GM18508 (cell line): Measurements from ENCODE around the gene PLGRKT.
A peak's percentile ranks its signal among the peaks of the same experiment; 100 is the strongest.
"Not testable (repeated sequence)": the region's sequence is repeated elsewhere in the genome, so short reads cannot be mapped to it uniquely, and the experiment has no call there.

Source experiments
- ATAC-seq: cut with Tn5 transposase; IDR thresholded peaks from one replicate; pipeline ENCODE4 v1.9.1; 2021; ENCODE audit warnings: moderate number of reproducible peaks; ENCODE audit not compliant: insufficient read depth, unreplicated experiment

Gene PLGRKT

DNA sequence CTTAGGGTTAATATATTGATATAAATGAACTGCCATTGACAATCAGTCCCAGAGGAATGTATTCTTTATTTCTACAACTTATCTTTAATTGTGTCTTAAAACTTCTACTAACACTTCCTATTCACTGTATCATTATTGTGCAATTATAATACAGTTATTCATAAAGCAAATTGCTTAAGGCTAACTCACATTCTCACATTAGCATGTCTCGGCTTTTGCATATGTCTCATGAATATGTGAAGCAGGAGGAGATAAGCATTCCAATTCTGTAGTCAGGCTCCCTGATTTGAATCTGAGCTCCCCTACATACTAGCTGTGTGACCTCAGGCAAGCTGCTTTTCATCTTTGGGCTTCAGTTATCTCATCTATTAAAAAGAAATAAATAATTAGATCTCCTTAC lies 45.4 kb downstream of the PLGRKT start:
- ATAC-seq = no peak

DNA sequence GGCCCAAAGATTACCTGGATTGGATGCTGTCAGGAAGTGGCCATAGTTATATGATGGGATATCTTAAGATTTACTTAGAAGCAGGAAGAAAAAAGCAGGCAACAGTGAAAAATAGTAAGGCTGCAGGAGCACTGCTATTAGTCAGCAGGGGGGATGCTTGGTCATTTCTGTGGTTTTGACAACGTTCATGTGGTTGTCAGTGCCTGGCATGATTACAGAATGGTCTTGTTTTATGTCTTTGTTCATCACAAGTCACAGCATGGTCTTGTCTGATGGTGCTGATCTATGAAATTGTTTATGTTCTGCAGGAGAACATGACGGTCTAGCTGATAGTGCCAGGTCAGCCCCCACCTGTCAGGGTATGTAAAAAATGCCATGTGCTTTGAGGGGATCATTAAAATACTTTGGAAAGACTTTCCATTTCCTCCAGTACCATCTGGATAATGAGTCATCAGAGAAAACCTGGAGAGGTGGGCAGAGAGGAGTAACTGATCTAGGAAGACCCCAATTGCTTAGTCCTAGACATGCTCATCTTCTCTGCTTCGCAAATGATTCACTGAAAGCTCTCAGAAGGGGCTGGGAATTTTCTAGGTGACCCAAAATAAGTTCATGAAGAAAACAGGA lies 48.5 kb downstream of the PLGRKT start:
- peak; percentile 83 for ATAC-seq

DNA sequence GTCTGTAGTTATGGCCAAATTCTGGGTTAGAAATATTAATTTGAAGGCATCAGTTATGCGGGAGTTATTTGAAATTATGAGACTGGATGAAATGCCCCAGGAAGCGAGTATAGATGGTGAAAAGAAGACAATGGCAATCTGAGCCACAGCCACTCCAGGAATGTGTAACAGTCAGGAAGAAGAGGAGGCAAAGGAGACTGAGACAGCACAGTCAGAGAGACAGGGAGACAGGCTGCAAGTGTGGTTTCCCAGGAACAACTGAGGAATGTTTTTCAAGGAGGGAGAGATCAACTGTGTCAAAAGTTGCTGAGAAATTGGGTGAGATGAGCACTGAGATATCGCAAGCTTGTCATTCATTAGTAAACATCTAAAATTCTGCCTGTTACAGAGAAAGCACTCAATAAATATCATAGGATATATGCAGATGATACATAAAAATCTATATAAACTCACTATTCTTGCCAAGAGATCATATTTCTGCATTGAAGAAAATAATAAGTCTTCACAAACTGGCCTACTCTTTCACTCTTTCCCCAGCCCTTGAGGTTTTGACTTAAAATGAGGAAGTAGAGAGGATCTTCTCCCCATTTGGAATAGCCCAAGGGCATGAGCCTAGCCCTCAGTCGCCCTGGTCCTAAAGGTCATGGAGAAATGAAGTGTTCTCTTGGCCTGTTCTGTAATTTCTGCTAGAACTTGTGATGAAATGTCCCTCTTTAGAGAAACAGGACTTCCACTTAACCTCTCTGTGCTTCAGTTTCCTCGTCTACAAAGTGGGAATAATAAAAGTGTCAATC lies 49.5 kb downstream of the PLGRKT start:
- no peak for ATAC-seq

DNA sequence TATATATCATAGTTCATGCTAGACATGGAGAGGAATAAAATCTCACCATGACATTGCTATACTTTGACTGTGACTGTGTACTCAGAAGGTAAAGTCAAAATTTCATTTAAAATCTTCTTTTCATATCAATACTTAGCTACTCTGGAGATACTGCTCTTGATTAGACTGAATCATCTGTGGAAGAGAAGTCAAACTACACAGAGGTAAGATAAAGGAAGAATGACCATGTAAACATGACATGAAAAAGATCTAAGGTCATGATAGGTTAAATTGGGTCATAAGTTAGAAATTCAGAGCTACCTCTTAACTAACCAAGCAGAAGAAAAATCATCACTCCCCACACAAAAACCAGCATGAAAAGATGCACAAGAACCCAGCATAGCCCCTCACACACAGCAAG lies 53.3 kb downstream of the PLGRKT start:
- ATAC-seq = no peak

DNA sequence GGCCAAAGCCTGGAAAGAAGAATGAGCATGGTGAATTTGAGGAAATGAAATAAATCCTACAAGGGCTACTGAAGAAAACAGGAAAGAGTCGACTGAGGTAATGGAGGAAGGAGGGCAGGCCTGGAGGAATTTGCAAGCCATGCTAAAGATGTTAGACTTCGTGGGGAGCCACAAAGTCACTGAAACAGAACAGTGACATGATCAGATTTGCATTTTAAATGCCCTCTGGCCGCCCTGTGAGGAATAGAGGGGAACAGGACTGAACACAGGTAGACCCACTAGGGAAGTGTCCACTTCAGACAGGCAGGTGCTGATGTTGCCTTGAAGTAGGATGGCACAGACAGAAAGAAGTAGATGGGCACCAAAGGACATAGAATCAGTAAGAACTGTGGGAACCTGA lies 55.2 kb downstream of the PLGRKT start:
- ATAC-seq = no peak

DNA sequence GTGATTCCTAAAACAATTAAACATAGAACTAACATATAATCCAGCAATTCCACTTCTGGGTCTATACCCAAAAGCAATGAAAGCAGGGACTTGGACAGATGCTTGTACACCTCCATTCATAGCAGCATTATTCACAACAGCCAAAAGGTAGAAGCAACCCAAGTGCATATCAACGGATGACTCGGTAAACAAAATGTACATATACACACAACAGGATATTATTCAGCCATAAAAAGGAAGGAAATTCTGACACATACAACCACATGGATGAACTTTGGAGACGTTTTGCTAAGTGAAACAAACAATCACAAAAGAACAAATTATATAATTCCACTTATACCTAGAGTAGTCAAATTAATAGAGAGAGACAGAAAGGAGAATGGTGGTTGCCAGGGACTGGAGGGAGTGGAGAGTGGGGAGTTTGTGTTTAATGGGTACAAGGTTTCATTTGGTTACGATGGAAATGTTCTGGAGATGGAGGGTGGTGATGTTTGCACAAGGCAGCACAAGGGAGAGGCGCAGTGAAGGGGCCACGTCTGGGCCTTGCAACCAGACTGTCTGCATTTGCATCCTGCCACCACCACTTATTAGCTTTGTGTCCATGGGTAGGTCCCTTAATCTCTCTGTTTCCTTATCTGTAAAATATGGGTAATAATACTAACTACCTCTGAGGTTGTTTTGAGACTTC lies 61.8 kb downstream of the PLGRKT start:
- no peak for ATAC-seq

DNA sequence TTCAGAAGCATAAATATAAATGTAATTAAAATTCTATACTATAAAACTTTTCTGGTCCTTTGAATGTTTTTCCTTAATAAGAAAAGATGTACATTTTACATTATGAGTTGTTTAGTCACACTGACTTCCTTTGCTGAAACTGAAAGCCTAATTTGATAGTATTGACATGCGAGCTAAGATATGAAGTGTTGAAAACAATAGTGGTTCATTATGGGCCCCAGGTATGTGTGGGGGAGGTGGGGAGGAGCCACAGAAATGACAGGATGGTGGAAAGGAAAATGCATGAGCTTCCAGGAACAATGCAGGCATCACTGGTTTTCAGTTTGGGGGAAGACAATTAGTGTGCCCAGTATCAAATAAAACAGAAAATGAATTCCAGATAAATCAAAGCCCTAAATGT lies 62.6 kb downstream of the PLGRKT start:
- no peak for ATAC-seq

DNA sequence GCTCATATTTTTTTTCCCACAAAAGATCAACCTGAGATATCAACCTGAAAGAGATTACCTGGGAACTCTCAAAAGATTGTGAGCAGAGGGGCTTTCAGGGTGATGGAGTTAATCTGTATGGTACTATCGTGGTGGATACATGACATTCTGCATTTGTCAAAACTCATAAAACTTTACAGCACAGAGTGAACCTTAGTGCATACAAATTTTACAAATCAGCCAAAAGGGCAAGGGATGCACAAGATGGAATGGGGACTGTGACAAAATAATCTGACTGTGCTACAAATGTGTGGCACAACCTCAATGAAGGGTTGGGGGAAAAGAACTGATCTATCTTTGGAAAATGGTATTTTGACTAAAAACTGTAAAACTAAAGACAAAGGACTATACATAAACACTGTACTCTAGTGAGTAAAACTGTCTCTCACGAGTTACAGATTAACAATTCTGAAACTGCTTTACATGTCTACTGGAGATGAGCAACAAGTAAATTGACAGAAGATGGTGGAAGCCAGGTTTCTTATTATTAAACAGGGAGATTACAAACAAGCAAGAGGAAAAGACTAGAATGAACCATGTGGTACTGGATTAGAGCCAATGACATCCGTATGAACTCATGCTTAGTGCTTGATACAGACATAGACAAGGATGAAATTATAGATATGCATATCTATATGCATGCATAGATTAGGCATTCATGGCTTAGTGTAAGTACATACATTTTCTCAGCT lies 73.3 kb downstream of the PLGRKT start:
- peak; percentile 95 for ATAC-seq

DNA sequence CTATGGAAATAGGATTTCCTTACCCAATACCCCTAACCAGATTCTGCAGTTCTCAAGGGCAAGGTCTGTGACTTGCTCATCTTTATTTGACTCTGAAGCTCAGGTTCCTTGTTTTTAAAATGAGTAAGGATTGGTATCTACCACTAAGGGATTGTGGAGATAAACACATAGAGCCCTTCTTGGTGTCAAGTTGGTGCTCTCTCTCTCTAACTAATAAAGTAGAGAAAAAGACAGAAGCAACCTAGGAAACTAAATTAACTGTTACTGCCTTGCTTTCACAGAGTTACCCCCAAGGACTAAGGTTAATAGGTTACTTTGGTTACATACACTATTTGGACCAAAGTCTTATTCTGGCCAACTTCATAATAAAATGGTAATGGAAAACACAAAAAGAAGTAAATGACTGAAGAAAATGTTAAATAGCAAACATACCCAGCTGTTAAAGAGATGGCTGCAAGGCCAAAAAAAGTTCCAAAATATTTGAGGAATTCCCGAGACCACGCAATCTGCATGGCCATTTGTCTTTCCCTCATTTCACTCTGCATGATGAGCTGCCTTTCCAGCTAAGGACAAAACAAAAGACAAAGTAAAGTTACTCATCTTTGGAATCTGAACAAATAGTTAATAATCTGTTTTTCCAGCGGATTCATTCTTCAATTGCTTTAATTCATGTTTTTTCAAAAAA lies 76.3 kb downstream of the PLGRKT start:
- ATAC-seq = no peak

DNA sequence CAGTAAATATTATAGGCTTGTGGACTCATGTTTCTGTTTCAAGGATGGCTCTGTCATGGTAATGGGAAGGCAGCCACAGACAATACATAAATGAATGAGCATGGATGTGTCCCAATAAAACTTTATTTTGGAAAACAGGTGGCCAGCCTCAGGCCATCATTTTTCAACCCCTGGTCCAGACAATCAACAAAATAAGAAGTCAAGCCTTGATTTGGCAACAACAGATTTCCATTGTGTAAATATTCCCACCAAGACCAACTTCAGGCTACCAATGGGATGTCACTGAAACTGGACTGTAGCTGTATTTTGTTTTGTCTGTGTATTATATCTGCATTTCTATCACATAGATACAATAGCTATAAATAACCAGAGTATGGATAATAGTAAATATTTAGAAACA lies 77.4 kb downstream of the PLGRKT start:
- no peak for ATAC-seq

DNA sequence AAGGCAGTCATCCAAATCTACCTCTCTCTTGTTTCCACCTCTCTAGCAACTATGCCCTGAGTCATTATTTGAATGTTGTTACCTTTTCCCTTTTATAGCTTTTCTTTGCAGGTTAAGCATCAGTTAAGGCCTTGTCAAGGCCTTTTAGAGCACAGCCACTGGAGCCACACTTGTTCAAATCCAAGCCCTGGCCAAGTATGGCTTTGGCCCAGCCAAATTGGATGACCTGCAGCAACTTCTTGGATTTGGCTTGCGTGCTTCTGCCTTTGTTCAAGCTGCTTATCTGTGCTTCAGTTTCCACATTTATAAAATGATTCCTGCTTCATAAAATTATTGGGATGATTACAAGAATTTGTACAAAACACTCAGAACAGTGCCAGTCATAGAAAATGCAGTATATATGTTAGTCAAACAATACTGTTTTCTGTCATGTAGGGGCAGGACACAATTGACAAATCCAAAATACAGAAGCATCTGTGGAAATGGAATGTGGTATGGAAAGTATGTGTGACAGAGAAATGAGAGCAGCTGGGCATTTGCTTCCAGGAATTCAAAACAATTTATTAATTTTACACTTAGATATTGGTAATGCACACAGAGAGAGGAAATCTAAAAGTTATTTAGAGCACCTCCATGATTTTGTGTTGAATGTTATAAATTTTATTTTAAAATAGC lies 80.2 kb downstream of the PLGRKT start:
- no peak for ATAC-seq

DNA sequence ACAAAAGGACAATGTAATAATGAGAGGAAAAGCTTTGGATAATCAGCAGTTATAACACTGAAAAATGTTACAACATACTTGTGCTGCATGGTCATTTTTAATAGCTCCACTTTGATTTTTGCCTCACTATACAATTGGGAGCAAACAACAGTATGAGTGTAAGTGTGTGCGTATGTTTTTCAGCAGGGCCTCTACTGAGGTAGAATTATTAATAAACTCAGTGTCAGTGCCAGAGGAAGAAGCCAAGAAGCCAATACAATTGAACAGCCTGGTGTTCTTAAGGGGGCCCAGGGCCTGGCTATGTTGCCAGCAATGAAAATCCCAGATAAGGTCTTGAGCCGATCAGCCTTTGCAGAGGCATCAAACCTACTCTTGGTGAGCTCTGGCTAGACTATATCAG lies 81.9 kb downstream of the PLGRKT start:
- no peak for ATAC-seq

DNA sequence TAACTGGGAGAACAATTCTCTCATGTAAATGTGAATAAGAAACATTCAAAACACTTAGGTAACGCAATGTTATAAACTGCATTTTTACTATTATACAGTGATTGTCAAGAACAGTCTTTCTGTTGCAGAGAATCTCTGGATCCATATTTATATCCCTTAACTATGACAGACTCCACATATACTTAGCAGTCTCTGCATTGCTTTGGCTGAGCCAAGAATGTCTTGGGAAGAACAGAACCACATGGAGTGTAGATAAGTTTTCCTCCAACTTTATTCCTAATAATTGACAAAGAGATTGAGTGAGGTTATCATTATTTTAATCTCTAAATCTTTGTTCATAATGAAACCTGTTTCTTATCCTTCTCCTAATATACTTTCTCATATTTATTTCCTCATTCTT lies 82.5 kb downstream of the PLGRKT start:
- no peak for ATAC-seq

DNA sequence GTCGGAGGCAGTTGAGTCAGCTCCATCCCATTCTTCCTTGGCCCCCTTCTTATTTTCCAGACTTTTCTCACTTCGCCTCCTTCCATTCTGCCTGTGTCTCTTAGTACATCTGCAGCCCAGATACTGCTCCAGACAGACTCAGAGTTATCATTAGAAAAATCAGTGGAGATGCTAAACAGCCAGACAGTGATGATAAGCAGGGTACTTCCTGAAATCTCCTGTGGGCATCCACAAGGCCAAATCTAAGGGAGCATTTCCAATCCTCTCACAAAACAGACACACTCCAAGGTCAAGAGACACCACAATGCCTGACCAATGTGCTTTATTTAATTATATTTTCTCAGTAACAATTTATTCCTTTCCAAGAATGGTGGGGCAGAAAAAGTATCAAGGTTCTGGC lies 83.5 kb downstream of the PLGRKT start:
- no peak for ATAC-seq

DNA sequence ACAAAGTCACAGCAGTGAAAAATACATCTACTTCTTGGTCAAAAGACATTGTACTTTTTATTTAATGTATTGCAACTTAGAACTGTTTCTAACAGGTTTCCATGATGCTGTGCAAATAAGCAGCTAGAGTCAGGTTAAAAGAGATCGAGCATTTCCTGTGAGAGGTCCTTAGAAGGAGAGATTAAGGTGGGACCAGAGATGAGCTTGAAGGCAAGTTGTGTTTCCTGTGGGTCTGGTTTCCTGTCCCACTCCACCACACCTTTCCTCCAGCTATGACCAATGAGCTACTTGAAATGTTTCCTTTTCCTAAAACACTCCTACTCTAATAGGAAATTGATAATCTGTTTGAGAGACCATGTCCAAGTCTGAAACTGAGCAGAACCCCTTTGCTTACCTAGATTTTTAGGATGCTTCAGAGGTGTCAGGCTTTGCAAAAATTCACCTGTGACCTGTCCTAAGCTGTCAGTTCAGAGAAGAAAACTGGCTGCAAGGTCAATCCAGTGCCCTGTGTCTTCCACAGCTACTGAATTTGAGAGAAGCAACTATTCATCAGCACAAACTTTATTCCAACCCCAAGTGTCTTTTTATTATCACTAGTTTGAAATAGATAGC lies 85.0 kb downstream of the PLGRKT start:
- ATAC-seq = no peak

DNA sequence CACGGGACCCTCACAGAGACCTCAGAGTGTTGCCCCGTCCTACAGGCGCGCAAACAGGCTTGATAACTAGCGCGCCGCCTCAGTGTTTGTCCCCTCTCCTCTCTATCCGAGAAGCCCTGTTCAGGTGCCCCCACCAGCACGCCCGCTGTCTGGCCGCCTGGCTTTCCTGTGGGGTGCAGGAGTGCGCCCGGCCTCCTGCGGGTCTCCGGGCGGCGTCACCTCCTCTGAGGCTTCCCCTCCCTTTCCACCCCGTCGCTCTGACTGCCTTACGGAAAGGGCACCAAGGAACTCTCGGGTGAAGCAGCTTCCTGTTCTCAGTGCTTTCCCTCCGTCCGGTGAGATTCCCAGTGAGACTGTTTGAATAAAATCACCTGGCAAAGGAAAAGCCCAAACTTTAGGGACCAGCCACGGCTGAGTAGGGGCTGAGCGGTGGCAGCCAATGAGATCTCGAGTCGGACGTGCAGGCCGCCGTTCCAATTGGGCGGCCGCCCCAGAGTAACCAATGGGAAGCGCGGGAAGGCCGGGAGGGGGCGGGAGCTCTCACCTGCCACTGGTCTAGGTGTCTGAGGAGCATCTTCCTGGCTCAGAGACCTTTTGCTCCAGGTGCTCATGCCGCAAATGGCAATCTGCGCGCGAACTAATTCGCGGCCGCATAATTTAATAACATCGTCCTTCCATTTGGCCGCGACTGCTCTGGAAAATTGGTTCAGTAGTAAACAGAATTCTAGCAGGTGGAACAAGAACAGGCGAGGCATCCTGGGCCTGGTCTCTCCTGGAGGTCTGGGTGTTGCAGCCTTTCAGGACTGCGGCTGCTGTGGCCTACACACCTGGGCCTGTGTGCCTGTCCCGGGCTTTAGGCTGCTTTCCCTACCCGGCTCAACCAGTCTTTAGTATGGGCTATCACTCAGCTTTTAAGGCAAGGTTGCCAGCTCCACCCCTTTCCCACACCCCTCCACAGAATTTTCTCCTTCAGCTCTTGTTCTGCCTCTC lies 98.4 kb downstream of the PLGRKT start, which contains the start of gene RLN1:
TSS of gene RLN1 (minus strand) at position 885 of the 990 bp plus-strand sequence. CDS start at position 755, 130 bp downstream.
- peak; percentile 62 for ATAC-seq

DNA sequence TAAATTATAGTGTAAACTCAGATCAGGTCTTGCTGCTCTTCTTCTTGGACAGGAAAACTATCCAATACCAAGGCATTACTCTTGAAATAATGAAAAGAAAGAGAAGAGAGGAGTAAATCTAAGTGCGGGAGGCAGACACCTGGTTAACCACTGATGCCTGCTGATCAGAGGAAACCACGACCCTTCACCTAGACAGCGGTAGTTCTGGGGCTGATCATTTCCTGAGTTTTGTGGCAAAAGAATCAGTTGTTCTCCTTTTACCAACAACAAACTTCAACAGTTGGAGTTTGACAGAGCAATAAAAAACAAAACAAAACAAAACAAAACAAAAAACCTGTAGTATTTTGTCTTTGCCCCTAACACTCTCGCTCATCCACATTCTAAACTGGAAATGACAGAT lies 101.0 kb downstream of the PLGRKT start:
- ATAC-seq = no peak

DNA sequence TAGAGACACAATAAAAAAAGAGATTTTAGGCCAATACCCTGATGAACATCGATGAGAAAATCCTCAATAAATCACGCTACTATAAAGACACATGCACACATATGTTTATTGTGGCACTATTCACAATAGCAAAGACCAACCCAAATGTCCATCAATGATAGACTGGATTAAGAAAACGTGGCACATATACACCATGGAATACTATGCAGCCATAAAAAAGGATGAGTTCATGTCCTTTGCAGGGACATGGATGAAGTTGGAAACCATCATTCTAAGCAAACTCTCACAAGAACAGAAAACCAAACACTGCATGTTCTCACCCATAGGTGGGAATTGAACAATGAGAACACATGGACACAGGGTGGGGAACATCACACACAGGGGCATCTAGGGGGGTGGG lies 106.4 kb downstream of the PLGRKT start:
- ATAC-seq = not testable (repeated sequence)
